ENCODE measurements around the gene PTBP1.

PTBP1 gene

GRCh38 chr19:789701-790060 is 7.6 kb upstream of the PTBP1 start:
- no peak overlapping the region for H3K9ac ChIP-seq (ENCODE audit: low read length)
- no peak overlapping the region for H3K4me2 ChIP-seq (ENCODE audit: low read length)
- H3K4me1 ChIP-seq (ENCODE audit: insufficient read depth, low read length, severe bottlenecking), result peaks cover 5% of the 10 kb centered on the region

GRCh38 chr19:791007-791566 is 6.2 kb upstream of the PTBP1 start:
- TF ChIP-seq, protein P1, sequence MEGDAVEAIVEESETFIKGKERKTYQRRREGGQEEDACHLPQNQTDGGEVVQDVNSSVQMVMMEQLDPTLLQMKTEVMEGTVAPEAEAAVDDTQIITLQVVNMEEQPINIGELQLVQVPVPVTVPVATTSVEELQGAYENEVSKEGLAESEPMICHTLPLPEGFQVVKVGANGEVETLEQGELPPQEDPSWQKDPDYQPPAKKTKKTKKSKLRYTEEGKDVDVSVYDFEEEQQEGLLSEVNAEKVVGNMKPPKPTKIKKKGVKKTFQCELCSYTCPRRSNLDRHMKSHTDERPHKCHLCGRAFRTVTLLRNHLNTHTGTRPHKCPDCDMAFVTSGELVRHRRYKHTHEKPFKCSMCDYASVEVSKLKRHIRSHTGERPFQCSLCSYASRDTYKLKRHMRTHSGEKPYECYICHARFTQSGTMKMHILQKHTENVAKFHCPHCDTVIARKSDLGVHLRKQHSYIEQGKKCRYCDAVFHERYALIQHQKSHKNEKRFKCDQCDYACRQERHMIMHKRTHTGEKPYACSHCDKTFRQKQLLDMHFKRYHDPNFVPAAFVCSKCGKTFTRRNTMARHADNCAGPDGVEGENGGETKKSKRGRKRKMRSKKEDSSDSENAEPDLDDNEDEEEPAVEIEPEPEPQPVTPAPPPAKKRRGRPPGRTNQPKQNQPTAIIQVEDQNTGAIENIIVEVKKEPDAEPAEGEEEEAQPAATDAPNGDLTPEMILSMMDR (IDR thresholded peaks at IDR 0.05; ENCODE audit: low read length), result no peak
- no peak for TF ChIP-seq EZH2 (IDR thresholded peaks at IDR 0.05; ENCODE audit: borderline replicate concordance, low read length)
- H3K4me3 ChIP-seq (ENCODE audit: low read depth, low read length, poor library complexity, severe bottlenecking), result no peak overlapping the region
- H3K9me3 ChIP-seq (ENCODE audit: low read length), result no peaks in the 10 kb centered on the region
- H3K9me2 ChIP-seq (ENCODE audit: low read depth, low read length), result no peaks in the 10 kb centered on the region
- H3K9ac ChIP-seq (ENCODE audit: low read length), result no peak overlapping the region
- H3K4me2 ChIP-seq (ENCODE audit: low read length), result no peak overlapping the region
- H3K27me3 ChIP-seq (ENCODE audit: insufficient read depth, low read length), result peaks cover 9% of the 10 kb centered on the region; the same call in 1 of the 2 replicates
- H3K27ac ChIP-seq (ENCODE audit: low read depth, low read length, poor library complexity, severe bottlenecking), result no peak overlapping the region
- no peaks in the 10 kb centered on the region for H4K20me1 ChIP-seq (ENCODE audit: insufficient read depth, low read length)
- no peaks in the 10 kb centered on the region for H3F3A ChIP-seq (ENCODE audit: insufficient read depth, low read length)
- H3K79me2 ChIP-seq (ENCODE audit: insufficient read depth, low read length), result no peaks in the 10 kb centered on the region
- H3K36me3 ChIP-seq (ENCODE audit: insufficient read depth, low read length), result no peaks in the 10 kb centered on the region
- H3K4me1 ChIP-seq (ENCODE audit: insufficient read depth, low read length, severe bottlenecking), result peaks cover 6% of the 10 kb centered on the region
- no peak overlapping the region for H2AFZ ChIP-seq (ENCODE audit: low read length)

More at GRCh38 chr19:789701-790060, 7.6 kb upstream of the PTBP1 start:
- H3K27ac ChIP-seq (ENCODE audit: low read depth, low read length, poor library complexity, severe bottlenecking), result no peak overlapping the region
- no peaks in the 10 kb centered on the region for H4K20me1 ChIP-seq (ENCODE audit: insufficient read depth, low read length)
- TF ChIP-seq, protein P1 (IDR thresholded peaks at IDR 0.05; ENCODE audit: low read length), result no peak
- no peaks in the 10 kb centered on the region for H3K9me3 ChIP-seq (ENCODE audit: low read length)
- H3K27me3 ChIP-seq (ENCODE audit: insufficient read depth, low read length), result peaks cover 9% of the 10 kb centered on the region; the same call in 1 of the 2 replicates
- no peak overlapping the region for H3K4me3 ChIP-seq (ENCODE audit: low read depth, low read length, poor library complexity, severe bottlenecking)
- no peaks in the 10 kb centered on the region for H3K79me2 ChIP-seq (ENCODE audit: insufficient read depth, low read length)
- no peaks in the 10 kb centered on the region for H3K9me2 ChIP-seq (ENCODE audit: low read depth, low read length)
- H2AFZ ChIP-seq (ENCODE audit: low read length), result no peak overlapping the region
- H3F3A ChIP-seq (ENCODE audit: insufficient read depth, low read length), result no peaks in the 10 kb centered on the region
- H3K36me3 ChIP-seq (ENCODE audit: insufficient read depth, low read length), result no peaks in the 10 kb centered on the region

- Histone ChIP-seq H3K27me3 (ENCODE audit: insufficient read depth, low read length) (peaks cover 9% of the 10 kb centered on the region; the same call in 1 of the 2 replicates), H3K27ac (ENCODE audit: low read depth, low read length, poor library complexity, severe bottlenecking) (no peak overlapping the region), H3K79me2 (ENCODE audit: insufficient read depth, low read length) (no peaks in the 10 kb centered on the region), H3K9ac (ENCODE audit: low read length) (no peak overlapping the region), H3K9me2 (ENCODE audit: low read depth, low read length) (no peaks in the 10 kb centered on the region), H3K36me3 (ENCODE audit: insufficient read depth, low read length) (no peaks in the 10 kb centered on the region), H3K4me1 (ENCODE audit: insufficient read depth, low read length, severe bottlenecking) (peaks cover 11% of the 10 kb centered on the region), H3K4me3 (ENCODE audit: low read depth, low read length, poor library complexity, severe bottlenecking) (no peak overlapping the region), H3F3A (ENCODE audit: insufficient read depth, low read length) (no peaks in the 10 kb centered on the region), H3K4me2 (ENCODE audit: low read length) (no peak overlapping the region), H4K20me1 (ENCODE audit: insufficient read depth, low read length) (no peaks in the 10 kb centered on the region), H2AFZ (ENCODE audit: low read length) (no peak overlapping the region), H3K9me3 (ENCODE audit: low read length) (no peaks in the 10 kb centered on the region)
- TF ChIP-seq, protein P1 (IDR thresholded peaks at IDR 0.05; ENCODE audit: low read length), result no peak
- no peak for TF ChIP-seq EZH2 (IDR thresholded peaks at IDR 0.05; ENCODE audit: borderline replicate concordance, low read length)
Measured at GRCh38 chr19:791567-792305, 5.5 kb upstream of the PTBP1 start.
